CD1c-positive myeloid dendritic cell (primary cell): ENCODE results near the gene EFCAB6.

Experiments used
- DNase-seq: peaks from one replicate; pipeline ENCODE4 v3.0.0-alpha.2; 2016; ENCODE audit errors: extremely low spot score

The EFCAB6 gene

DNA sequence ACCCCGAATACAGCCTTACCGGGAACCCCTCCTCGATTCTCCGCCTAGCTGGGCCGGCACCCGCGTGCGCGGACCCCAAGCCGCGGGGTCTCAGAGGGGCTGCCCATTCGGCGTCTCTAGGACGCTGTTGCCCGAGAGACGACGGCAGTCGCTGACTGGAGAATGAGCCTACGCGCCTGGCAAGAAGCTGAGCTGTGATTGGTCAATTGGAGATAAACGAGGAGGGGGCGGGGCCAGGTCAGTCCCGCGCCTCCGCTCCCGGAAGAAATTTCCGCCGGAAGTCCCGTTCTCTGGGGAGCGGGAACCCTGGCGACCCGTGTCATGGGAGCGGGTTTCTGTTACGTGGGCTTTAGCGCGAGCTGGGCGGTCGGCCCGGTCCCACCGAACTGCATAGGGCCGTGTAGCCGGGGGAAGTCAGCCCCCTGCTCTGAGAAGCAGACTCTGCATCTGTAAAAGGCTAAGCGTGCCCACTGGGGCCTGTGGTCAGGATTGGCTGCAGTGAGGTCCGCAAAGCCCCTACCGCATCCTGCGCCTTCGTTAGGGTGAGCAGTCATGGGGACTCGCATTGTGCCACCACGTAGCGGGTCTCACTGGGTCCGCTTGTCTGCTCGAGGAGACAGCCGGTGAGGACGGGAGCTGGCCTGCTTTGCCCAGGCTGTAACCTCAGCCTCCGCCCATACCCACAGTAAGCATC lies at the start of gene EFCAB6:
Gene EFCAB6, minus strand, starts transcription at position 157 of the 694 bp plus-strand sequence. CDS start 29,987 bp downstream, outside the sequence.
- DNase-seq, result peak; percentile 97

DNA sequence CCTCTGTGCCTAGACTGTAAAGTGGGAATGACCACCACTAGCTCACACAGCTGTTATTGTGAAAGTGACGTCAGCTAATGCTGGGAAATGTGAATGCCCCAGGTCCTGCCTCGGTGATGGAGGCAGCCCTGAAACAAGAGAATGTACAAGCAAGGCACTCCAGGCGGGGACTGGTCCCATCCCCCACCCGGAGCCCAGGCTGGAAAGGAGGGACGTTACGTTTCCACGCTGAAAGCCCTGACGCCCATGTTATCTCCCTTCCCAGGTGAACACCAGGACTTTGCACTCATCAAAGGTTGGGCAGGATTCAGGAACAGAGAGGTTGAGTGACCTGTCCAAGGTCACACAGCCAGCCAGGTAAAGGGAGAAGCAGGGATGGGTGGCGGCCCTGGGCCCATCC lies 49.4 kb upstream of the EFCAB6 start:
- no peak for DNase-seq

- no peak for DNase-seq
Measured at GRCh38 chr22:43860831-43861230, 48.7 kb upstream of the EFCAB6 start.

DNA sequence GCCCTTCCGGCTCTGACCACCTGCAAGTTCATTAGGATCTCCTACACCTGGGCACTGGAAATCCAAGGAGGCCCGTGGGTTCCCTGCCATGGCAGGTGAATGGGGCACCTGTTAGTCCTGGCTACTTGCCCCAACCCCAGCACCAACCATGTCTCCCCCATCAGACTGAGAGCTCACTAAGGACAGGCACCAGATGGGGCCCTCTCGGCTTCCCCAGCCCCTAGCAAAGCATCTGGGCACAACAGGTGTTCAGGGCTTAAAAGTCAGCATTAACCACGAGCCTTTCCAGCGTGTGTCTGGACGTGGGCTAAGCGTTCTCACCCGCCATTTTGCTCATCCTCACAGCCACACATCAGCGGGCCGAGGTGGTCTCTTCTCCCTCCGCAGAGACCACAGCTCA lies 48.0 kb upstream of the EFCAB6 start:
- DNase-seq, result no peak

- DNase-seq, result no peak
Measured at GRCh38 chr22:43859621-43860020, 47.5 kb upstream of the EFCAB6 start.

DNA sequence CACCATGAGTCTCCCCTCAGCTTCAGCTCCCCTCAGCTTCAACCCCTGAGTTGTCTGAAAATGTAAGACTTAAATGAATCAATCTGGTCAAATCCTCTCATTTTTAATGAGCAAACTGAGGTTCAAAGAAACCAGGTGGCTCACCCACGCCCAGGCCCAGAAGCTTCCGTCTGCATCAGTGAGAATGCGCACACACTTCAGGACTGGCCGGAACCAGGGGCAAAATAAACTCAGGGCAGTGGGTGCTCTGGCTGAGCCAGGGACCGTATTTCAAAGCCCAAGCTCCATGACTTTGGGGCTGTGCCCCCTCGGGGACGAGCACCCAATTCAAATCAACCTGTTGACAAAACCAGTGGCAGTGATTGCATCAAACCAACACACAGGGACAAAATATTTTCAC lies 47.1 kb upstream of the EFCAB6 start:
- no peak for DNase-seq

GRCh38 chr22:43858156-43858895 lies 46.2 kb upstream of the EFCAB6 start:
- DNase-seq, result no peak

DNA sequence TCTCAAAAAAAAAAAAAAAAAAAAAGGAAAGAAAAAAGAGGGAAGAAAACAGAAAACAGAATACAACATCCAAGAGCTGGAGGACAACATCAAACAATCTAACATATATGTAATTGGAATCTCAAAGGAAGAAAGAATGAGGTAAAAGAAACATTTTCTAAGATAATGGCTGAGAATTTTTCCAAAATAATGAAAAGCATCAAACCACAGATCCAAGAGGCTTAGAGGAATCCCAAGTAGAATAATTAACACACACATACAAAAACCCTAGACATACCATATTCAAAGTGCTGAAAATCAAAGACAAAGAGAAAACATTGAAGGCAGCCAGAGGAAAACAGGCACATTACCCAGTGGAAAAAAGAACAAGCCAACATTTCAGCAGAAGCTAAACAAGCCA lies 45.3 kb upstream of the EFCAB6 start:
- no peak for DNase-seq

DNA sequence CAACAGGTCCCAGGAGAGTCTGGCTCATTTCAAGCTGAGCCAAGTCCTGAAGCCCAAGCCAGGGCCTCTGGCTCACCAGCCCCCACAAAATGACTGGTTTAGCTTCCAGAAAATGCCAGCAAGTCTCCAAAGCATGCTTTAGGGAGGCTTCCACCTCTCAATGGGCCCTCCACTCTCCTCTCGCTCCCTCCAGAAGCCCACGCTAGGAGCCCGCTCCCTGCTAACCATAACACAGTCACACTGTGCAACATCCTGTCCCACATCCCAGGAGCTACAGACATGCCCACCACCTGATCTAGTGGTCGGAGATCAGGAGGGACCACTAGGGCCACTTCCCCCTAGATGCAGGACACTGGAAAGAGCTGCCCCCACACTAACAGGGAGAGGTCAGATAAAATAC lies 43.3 kb upstream of the EFCAB6 start:
- no peak for DNase-seq

DNA sequence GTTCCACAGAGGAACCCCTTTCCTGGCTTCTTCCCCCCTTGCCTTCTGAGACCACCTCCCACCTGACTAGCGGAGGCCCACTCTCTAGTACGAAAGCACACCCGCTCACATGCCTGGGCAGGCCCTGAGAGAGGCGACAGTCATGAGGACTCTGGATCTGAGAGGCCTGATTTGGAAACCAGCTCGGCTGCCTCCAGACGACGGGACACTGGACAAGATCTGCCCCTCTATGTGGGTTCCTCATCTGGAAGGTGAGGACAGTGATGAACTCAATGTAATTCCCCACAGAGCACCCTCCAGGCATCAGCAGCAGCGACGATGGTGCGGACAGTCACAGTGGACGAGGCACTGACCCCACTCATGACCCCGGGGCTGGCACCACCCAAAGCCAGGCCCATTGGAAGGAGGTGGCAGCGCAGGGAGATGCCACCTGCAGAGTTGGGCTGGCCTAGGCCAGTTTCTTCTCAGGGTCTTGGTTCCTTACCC lies 42.7 kb upstream of the EFCAB6 start:
- DNase-seq, result no peak

DNA sequence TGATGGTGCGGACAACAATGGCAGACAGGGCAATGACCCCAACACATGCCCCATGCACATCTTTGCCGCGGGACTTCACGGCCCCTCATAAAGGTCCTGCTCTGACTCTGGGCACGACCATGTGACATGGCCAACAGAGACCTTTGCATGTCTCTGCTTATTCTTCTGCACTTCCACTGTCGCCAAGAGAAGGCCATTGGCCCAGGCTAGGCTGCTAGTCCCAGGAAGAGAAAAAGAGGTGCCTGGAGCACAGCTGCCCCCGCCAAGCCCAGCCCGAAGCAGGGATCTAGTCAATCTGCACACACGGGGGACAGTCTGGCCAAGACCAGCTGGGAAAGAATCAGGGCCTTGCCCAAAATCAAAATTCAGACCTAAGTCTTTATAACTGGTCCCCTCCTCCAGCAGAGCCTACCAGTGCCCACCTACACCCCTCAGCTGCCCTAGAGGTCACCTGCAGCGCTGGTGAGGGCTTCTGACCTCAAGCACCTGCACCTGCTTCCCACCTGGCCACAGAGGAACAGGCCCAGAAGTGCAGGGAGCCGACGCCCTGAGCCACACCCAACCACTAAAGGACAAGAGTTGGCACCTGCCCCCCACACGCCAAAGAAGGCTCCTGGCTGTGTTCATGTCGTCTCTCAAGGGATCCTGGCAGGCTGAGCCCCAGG lies 42.1 kb upstream of the EFCAB6 start:
- DNase-seq, result no peak

DNA sequence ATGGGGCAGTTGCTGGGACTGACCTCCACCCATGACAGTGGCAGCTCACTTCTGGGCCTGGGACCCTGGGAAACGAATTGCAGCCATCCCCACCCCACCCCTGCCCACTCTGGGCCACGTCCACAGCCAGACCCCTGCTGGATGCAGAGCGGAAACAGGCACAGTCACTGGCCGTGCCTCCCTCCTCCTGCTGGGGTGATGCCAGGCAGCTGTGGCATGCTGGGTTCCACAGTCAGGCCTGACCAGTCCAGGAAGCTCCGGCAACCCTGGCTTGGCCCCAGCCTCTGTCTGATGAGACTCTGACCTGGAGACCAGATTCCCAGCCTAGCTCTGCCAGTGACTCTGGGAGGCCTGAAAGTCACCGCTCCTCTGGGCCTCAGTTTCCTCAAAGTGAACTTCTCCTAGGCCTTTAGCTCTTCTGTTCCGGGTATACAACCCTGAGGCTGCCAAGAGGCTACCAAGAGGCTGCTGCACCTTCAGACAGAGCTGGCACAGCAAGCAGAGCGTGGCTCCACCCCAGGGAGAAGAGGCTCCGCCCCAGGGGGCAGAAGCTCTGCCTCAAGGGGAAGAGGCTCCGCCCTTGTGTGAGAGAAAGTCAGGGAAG lies 41.3 kb upstream of the EFCAB6 start:
- DNase-seq, result no peak

GRCh38 chr22:43852573-43853327 lies 40.6 kb upstream of the EFCAB6 start:
- peak; percentile 34 for DNase-seq

- no peak for DNase-seq
Measured at GRCh38 chr22:43851979-43852307, 39.8 kb upstream of the EFCAB6 start.

GRCh38 chr22:43851058-43851978 lies 39.2 kb upstream of the EFCAB6 start:
- DNase-seq, result no peak

DNA sequence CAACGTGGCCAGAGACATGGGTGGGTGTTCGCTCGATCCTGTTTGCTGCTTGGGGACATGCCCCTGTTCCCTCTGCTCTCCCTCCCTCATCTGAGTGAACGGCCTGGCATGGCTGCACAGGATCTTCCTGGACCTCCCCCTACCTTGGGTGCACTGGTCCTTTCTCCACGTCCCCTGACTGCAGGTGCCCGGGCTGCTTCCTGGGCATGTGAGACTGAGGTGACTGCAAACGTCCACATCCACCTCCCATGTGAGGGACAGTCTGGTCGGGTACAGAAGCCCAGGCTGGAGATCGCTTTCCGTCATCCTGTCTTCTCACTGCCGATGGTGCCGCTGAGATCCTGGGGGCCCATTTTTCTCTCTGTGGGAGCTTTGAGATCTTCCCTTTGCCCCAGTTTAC lies 38.4 kb upstream of the EFCAB6 start:
- DNase-seq, result no peak

DNA sequence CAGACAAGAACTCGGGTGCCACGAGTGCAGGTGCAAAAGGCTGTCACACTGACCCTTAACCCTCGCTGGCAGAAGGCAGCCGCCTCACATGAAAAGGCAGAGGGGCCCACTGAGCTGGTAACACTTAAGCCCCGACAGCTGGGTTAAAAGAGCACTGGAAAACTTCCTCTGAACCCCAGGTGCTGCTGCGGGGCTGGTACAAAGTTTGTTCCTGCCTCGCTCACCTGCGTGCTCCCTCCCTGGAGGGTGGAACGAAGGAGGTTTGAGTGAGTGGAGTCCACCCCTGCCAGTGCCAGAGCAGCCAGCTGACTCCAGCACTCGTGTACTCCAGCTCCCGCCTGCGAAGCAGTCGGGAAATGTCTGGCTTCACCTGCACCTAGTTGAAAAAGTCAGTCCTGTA lies 37.6 kb upstream of the EFCAB6 start:
- no peak for DNase-seq

DNA sequence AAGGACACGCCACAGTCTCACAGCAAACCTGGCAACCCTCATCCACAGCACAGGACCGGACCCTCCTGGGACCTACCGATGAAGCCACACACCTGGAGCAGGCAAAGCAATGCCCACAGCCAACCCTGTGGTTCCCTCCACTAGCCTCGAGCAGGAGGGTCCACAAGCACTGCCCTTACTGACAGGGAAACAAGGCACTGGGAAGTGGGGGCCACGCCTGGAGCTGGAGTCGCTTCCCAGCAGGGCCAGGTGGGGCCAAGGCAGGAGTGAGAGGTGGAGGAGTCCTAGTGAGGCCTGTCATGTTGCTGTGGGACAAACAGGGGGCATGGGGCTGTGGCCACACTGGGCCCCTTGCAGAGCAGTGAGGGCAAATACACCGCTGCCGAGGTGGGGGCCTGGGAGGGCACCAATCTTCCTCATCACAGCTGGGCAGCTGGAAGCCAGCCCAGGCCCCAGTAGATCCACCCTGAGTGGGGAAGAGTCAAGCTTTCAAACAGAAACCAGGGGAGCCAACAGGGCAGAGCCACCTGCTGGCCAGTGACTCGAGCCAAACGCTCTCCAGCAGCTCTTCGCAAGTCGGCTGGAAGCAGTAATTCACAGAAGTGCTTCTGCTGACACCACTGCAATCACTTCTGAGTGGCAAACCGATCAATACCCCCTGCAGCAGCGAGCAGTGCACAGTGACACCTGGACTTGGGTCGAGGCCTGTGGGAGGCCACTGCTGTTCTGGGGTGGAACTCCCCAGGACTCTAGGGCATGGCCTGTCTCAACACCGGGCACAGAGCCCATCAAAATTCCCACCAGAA lies 36.5 kb upstream of the EFCAB6 start:
- no peak for DNase-seq

DNA sequence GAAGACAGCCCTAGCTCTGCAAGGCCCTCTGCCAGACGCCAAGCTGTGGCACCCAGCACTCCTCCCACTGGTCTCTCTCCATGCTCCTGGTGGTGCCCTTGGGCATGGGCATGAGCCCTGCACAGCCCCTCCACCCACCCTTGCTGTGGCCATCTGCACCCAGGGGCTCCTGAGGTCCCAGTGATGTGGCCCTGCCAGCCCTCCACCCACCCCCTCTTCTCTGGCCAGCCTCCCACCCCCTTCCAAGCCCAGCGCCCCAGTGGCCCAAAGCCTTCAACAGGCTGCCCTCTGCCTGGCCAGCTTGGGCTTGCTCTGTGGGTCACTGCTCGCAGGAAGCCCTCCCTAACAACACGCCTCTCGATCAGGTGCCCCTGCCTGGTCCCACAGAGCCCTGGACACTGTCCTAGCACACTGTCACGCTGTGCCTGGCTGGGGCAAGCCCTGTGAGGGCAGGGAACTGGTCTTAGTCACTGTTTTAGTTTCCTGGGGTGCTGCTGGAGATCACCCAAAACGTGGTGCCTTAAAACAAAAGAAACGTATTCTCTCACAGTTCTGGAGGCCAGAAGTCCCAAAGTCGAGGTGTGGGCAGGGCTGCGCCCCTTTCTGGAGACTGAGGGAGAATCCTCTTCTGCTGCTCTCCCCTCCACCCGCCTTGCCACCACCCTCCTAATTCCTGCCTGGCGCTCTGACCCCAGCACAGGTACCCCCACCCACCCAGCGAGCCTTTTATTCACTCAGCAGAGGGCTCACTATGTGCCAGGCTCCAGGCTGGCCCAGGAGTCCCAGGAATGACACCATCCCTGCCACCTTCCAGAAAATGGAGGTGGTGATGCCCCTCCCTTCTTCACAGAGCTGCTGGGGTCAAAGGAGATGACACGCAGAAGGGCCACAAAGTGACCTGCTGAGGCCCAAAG lies 35.5 kb upstream of the EFCAB6 start:
- DNase-seq, result no peak
